Caco-2 (cell line): Measurements from ENCODE around the gene ARHGAP44. TPM values are rescaled to one million over a fixed set of nuclear protein-coding genes. Genes with fewer than 3 reads are reported as not detected.

Experiments used
- BruUV-seq: library from RNA; stranded (reverse); fragments of 400-500 nt; replicated peaks from 2 replicates; lab custom pipeline; 2021; lab: Mats Ljungman, UMichigan
- CTCF ChIA-PET: fragments of 300-600 bp; sonication (Branson Sonifier 250); formaldehyde crosslinking; loops from one replicate; lab custom pipeline; 2022; ENCODE audit warnings: antibody characterized with exemption; lab: Charles Lee
- POLR2A ChIA-PET: fragments of 300-600 bp; sonication (Branson Sonifier 250); formaldehyde crosslinking; loops from one replicate; lab custom pipeline; 2022; ENCODE audit warnings: antibody characterized with exemption; lab: Charles Lee
- DNase-seq, 2 experiments: peaks; one replicate each; pipeline versions ENCODE4 v3.0.0 to v3.0.0-alpha.2; 2020 to 2022
- H3K27me3 ChIP-seq: replicated peaks from 2 replicates; pipeline ENCODE4 v1.6.0; 2011; ENCODE audit warnings: low read length; ENCODE audit not compliant: control insufficient read depth, insufficient read depth
- H3K36me3 ChIP-seq: 2 replicates; pipeline ENCODE4 v1.5.1; 2011; ENCODE audit warnings: low read length; ENCODE audit not compliant: control insufficient read depth, insufficient read depth
- H3K4me1 ChIP-seq: fragments of 250-450 bp; sonication (Bioruptor Pico); 2 replicates; pipeline ENCODE4 v1.5.1; 2020; ENCODE audit warnings: mild to moderate bottlenecking
- H3K4me3 ChIP-seq: 2 replicates; pipeline ENCODE4 v1.5.1; 2011; ENCODE audit warnings: low read depth, mild to moderate bottlenecking, control low read depth, low read length
- H3K9me3 ChIP-seq: fragments of 250-450 bp; sonication (Bioruptor Pico); 2 replicates; pipeline ENCODE4 v1.5.1; 2020; ENCODE audit warnings: mild to moderate bottlenecking, moderate library complexity
- H3K27ac Mint-ChIP-seq: one replicate; pipeline ENCODE4 v1.8.0; 2022; ENCODE audit warnings: mixed read lengths; ENCODE audit not compliant: unreplicated experiment
- H3K27me3 Mint-ChIP-seq: one replicate; pipeline ENCODE4 v1.8.0; 2022; ENCODE audit warnings: mixed read lengths; ENCODE audit not compliant: insufficient read depth, unreplicated experiment
- H3K36me3 Mint-ChIP-seq: one replicate; pipeline ENCODE4 v1.8.0; 2022; ENCODE audit warnings: mild to moderate bottlenecking, mixed read lengths; ENCODE audit not compliant: insufficient read depth, unreplicated experiment
- H3K4me1 Mint-ChIP-seq: one replicate; pipeline ENCODE4 v1.8.0; 2022; ENCODE audit warnings: low read depth, mixed read lengths; ENCODE audit not compliant: unreplicated experiment
- H3K4me3 Mint-ChIP-seq: one replicate; pipeline ENCODE4 v1.8.0; 2022; ENCODE audit warnings: mild to moderate bottlenecking, moderate library complexity, mixed read lengths; ENCODE audit not compliant: unreplicated experiment
- H3K9me3 Mint-ChIP-seq: one replicate; pipeline ENCODE4 v1.8.0; 2022; ENCODE audit warnings: mixed read lengths; ENCODE audit not compliant: unreplicated experiment
- intact Hi-C: fragments of 100-400 bp; cut with micrococcal nuclease; formaldehyde crosslinking; loops from one replicate; pipeline ENCODE4 v1.10.0; 2022; ENCODE audit not compliant: unreplicated experiment
- total RNA-seq: library from RNA; stranded (reverse); gene quantifications from 2 replicates; pipeline ENCODE4 v1.2.3, GENCODE V29; 2022
- TF ChIP-seq, protein P1 (sequence below), 2 experiments: fragments of 200-600 bp in 1 of 2; IDR thresholded peaks; 1 replicate in 1 of 2; 2 replicates in 1 of 2; pipeline versions ENCODE4 v1.5.1 to v1.8.0; 2011 to 2022; ENCODE audit warnings: antibody characterized with exemption in 1 of 2, control low read depth in 1 of 2, inconsistent platforms in 1 of 2, low read depth in 1 of 2, low read length in 1 of 2, mild to moderate bottlenecking in 1 of 2, moderate library complexity in 1 of 2; ENCODE audit not compliant: insufficient read depth in 1 of 2, severe bottlenecking in 1 of 2, unreplicated experiment in 1 of 2

The ARHGAP44 gene
- total RNA-seq, 1 experiment from 2014 or later = 4.5 TPM

DNA sequence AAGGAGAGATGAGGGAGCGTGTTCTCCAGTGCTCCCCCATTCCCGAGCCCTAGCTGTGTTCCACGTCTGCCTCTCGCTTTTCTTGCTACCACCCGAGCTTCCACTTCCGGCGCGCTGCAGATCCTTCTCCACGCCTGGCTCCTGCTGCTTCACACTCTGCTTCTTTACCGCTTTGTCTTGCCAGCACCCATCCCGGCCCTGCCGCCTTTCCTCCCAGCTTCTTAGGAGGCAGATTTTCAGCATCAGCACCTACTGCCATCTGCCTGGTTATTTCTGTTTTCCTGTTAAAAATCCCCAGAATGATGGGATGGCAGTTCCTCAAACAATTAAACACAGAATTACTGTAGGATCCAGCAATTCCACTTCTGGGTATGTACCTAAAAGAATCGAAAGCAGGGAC lies 163.9 kb downstream of the ARHGAP44 start:
- Mint-ChIP-seq H3K27ac (no peak overlapping the region), H3K27me3 (no peaks in the 10 kb centered on the region), H3K4me3 (no peak overlapping the region), H3K9me3 (no peaks in the 10 kb centered on the region), H3K36me3 (no peaks in the 10 kb centered on the region), H3K4me1 (no peaks in the 10 kb centered on the region)
- H3K4me3 ChIP-seq = no peak overlapping the region
- no peaks in the 10 kb centered on the region for H3K4me1 ChIP-seq
- H3K36me3 ChIP-seq = no peaks in the 10 kb centered on the region
- ChIA-PET POLR2A (no interaction called here), CTCF (no interaction called here)
- intact Hi-C loops = no loop called here
- no TSS peak for BruUV-seq
- no peaks in the 10 kb centered on the region for H3K9me3 ChIP-seq
- H3K27me3 ChIP-seq = no peaks in the 10 kb centered on the region
- TF ChIP-seq, protein P1, sequence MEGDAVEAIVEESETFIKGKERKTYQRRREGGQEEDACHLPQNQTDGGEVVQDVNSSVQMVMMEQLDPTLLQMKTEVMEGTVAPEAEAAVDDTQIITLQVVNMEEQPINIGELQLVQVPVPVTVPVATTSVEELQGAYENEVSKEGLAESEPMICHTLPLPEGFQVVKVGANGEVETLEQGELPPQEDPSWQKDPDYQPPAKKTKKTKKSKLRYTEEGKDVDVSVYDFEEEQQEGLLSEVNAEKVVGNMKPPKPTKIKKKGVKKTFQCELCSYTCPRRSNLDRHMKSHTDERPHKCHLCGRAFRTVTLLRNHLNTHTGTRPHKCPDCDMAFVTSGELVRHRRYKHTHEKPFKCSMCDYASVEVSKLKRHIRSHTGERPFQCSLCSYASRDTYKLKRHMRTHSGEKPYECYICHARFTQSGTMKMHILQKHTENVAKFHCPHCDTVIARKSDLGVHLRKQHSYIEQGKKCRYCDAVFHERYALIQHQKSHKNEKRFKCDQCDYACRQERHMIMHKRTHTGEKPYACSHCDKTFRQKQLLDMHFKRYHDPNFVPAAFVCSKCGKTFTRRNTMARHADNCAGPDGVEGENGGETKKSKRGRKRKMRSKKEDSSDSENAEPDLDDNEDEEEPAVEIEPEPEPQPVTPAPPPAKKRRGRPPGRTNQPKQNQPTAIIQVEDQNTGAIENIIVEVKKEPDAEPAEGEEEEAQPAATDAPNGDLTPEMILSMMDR (IDR thresholded peaks at IDR 0.05; ENCODE audit: insufficient read depth in 1 of 2, low read depth in 1 of 2, low read length in 1 of 2, severe bottlenecking in 1 of 2, unreplicated experiment in 1 of 2) = no peak
- DNase-seq = no peak

DNA sequence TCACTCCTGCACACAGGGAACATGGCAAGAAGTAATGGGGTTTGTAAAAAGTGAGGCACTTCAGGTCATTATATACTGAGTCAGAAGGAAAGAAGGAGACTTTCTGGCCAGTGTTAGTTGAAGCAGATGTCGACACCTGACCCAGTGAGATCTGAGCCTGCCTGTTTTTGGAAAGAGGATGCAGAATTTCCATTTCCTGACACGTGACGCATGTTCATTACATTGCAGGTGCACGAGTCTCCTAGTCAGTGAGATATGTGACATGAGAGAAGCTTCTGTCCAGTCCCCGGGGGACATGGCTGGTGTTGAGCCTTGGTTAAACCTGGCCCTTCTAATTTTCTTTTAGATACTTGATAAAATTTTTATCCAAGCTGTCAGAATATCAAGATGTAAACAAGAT lies 166.2 kb downstream of the ARHGAP44 start:
- Mint-ChIP-seq H3K27me3 (no peaks in the 10 kb centered on the region), H3K36me3 (no peaks in the 10 kb centered on the region), H3K4me1 (no peaks in the 10 kb centered on the region), H3K4me3 (no peak overlapping the region), H3K27ac (no peak overlapping the region), H3K9me3 (no peaks in the 10 kb centered on the region)
- Histone ChIP-seq H3K36me3 (no peaks in the 10 kb centered on the region), H3K4me1 (no peaks in the 10 kb centered on the region), H3K9me3 (no peaks in the 10 kb centered on the region), H3K27me3 (no peaks in the 10 kb centered on the region), H3K4me3 (no peak overlapping the region)
- no peak for DNase-seq
- ChIA-PET CTCF (no interaction called here), POLR2A (no interaction called here)
- TF ChIP-seq, protein P1 (IDR thresholded peaks at IDR 0.05; ENCODE audit: insufficient read depth in 1 of 2, low read depth in 1 of 2, low read length in 1 of 2, severe bottlenecking in 1 of 2, unreplicated experiment in 1 of 2) = no peak
- intact Hi-C loops = no loop called here
- no TSS peak for BruUV-seq

DNA sequence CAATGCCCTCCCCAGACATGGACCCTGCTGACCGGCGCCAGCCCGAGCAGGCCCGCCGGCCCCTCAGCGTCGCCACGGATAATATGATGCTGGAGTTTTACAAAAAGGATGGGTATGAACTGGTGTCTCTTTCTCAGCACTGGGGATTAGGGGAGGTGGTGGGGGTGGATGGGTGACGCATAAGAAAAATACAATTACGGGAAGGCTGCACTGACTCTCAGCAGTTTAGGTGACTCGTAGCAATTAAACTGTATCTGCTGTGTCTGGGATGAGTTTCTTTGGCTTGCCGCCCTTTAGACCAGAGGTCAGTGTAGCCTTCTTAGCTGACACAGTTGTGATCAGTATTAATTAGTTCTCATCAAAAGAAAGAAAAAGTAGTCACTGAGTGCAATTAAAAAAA lies 169.5 kb downstream of the ARHGAP44 start:
- no peaks in the 10 kb centered on the region for H3K36me3 Mint-ChIP-seq

More for the DNA sequence above, 169.5 kb downstream of the ARHGAP44 start:
- no peaks in the 10 kb centered on the region for H3K36me3 ChIP-seq
- Mint-ChIP-seq H3K9me3 (no peaks in the 10 kb centered on the region), H3K4me1 (no peaks in the 10 kb centered on the region), H3K27me3 (no peaks in the 10 kb centered on the region), H3K27ac (no peak overlapping the region), H3K4me3 (no peak overlapping the region)
- no peak for DNase-seq
- POLR2A ChIA-PET = no interaction called here
- intact Hi-C loops = no loop called here
- H3K9me3 ChIP-seq = no peaks in the 10 kb centered on the region
- BruUV-seq = no TSS peak
- TF ChIP-seq, protein P1 (IDR thresholded peaks at IDR 0.05; ENCODE audit: insufficient read depth in 1 of 2, low read depth in 1 of 2, low read length in 1 of 2, severe bottlenecking in 1 of 2, unreplicated experiment in 1 of 2) = no peak
- no peak overlapping the region for H3K4me3 ChIP-seq
- no peaks in the 10 kb centered on the region for H3K27me3 ChIP-seq
- H3K4me1 ChIP-seq = no peaks in the 10 kb centered on the region
- CTCF ChIA-PET = no interaction called here
